ENCODE data around the gene WAC.
"Not testable (repeated sequence)": the region's sequence is repeated elsewhere in the genome, so short reads cannot be mapped to it uniquely, and the experiment has no call there.

- not testable (repeated sequence) for TF ChIP-seq SUZ12 (IDR thresholded peaks at IDR 0.05); SP1 (IDR thresholded peaks at IDR 0.05); ELF4 (IDR thresholded peaks at IDR 0.05); HDGF (IDR thresholded peaks at IDR 0.05; ENCODE audit: borderline replicate concordance); TARDBP (IDR thresholded peaks at IDR 0.05)
These were observed 41.3 kb downstream of the WAC start for GRCh38 chr10:28574214-28574613.
